ENCODE measurements around the gene FAM227A. TPM values are rescaled to one million over a fixed set of nuclear protein-coding genes. Genes with fewer than 3 reads are reported as not detected.

Gene FAM227A
- total and polyA plus RNA-seq, 2 donors from 2014 or later, result 0.80 to 3.4 TPM

DNA sequence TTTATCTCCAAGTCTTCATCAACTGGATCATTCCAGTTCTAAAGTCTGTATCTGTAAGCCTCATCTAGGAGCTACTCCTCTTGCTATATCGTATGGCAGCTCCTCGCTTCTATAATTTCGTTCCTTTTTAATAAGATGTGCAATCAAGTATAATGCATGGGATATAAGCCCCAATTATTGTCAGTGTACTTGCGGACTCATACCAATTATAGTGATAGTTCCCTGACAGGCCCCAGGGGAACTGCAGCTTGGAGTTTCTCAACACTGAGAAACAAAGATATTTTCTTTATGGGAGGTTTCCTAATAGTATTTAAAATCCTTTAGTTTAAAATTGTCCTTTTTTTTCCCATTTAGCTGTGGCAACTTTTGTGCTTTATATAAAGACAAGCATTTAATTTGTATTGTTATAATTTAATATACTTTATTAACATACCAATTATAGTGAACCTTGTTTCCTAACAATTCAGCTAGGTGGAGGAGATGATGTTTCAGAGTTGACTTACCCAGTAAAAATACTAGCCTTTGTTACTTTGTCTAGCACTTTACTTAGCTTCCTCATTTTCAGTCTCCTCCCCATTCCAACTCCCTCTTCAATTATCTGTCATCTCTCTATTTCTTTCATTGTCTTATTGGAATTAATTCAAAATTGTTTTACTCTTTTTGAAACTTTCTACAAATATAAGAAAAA, 124.8 kb downstream of the FAM227A start:
- Histone ChIP-seq H3K4me3 (ENCODE audit: low read length in 3 of 3) (no peak overlapping the region), H3K4me1 (ENCODE audit: control insufficient read depth in 2 of 3, insufficient read depth in 2 of 3, low read depth in 1 of 3, low read length in 3 of 3) (no peaks in the 10 kb centered on the region), H3K27me3 (ENCODE audit: control insufficient read depth, insufficient read depth, low read length) (no peaks in the 10 kb centered on the region), H3K27ac (ENCODE audit: low read depth in 2 of 2, low read length in 2 of 2) (no peak overlapping the region), H3K36me3 (ENCODE audit: control insufficient read depth in 2 of 3, insufficient read depth in 3 of 3, low read length in 3 of 3) (no peaks in the 10 kb centered on the region), H3K9me3 (ENCODE audit: control insufficient read depth in 2 of 3, insufficient read depth in 1 of 3, low read length in 3 of 3) (no peaks in the 10 kb centered on the region), H3K9ac (ENCODE audit: low read length in 3 of 3) (no peak overlapping the region)
- intact Hi-C loops (cut with DNase I), result no loop called here
- FAIRE-seq (no peak), DNase-seq (no peak)
- TF ChIP-seq, protein P1, sequence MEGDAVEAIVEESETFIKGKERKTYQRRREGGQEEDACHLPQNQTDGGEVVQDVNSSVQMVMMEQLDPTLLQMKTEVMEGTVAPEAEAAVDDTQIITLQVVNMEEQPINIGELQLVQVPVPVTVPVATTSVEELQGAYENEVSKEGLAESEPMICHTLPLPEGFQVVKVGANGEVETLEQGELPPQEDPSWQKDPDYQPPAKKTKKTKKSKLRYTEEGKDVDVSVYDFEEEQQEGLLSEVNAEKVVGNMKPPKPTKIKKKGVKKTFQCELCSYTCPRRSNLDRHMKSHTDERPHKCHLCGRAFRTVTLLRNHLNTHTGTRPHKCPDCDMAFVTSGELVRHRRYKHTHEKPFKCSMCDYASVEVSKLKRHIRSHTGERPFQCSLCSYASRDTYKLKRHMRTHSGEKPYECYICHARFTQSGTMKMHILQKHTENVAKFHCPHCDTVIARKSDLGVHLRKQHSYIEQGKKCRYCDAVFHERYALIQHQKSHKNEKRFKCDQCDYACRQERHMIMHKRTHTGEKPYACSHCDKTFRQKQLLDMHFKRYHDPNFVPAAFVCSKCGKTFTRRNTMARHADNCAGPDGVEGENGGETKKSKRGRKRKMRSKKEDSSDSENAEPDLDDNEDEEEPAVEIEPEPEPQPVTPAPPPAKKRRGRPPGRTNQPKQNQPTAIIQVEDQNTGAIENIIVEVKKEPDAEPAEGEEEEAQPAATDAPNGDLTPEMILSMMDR (IDR thresholded peaks at IDR 0.05; ENCODE audit: borderline replicate concordance, extremely low read depth, insufficient read depth), result no peak

Other genes starting within 250 kb of the FAM227A start
- 0.13 TPM for gene KCNJ4, start 201.2 kb downstream of the FAM227A start, total RNA-seq
- gene KCNJ4, start 201.2 kb downstream of the FAM227A start, polyA plus RNA-seq (ENCODE audit: insufficient read depth, low read depth, low replicate concordance), result not detected
- gene KDELR3, start 188.3 kb downstream of the FAM227A start, total RNA-seq, result 16.7 TPM
- gene KDELR3, start 188.3 kb downstream of the FAM227A start, polyA plus RNA-seq (ENCODE audit: insufficient read depth, low read depth, low replicate concordance), result 11.4 TPM
- 509 TPM for gene DDX17, start 150.1 kb downstream of the FAM227A start, total RNA-seq
- 133 TPM for gene DDX17, start 150.1 kb downstream of the FAM227A start, polyA plus RNA-seq (ENCODE audit: insufficient read depth, low read depth, low replicate concordance)
- 0.66 TPM for gene DMC1, start 86.2 kb downstream of the FAM227A start, total RNA-seq
- not detected for gene DMC1, start 86.2 kb downstream of the FAM227A start, polyA plus RNA-seq (ENCODE audit: insufficient read depth, low read depth, low replicate concordance)
- gene CBY1, start 246 bp upstream of the FAM227A start, total RNA-seq, result 36.0 TPM
- 67.2 TPM for gene CBY1, start 246 bp upstream of the FAM227A start, polyA plus RNA-seq (ENCODE audit: insufficient read depth, low read depth, low replicate concordance)
- gene TOMM22, start 25.6 kb upstream of the FAM227A start, total RNA-seq, result 55.0 TPM
- 103 TPM for gene TOMM22, start 25.6 kb upstream of the FAM227A start, polyA plus RNA-seq (ENCODE audit: insufficient read depth, low read depth, low replicate concordance)
- gene JOSD1, start 44.6 kb upstream of the FAM227A start, total RNA-seq, result 42.8 TPM
- 12.8 TPM for gene JOSD1, start 44.6 kb upstream of the FAM227A start, polyA plus RNA-seq (ENCODE audit: insufficient read depth, low read depth, low replicate concordance)
- 52.0 TPM for gene GTPBP1, start 49.6 kb upstream of the FAM227A start, total RNA-seq
- 11.7 TPM for gene GTPBP1, start 49.6 kb upstream of the FAM227A start, polyA plus RNA-seq (ENCODE audit: insufficient read depth, low read depth, low replicate concordance)
- 199 TPM for gene SUN2, start 99.6 kb upstream of the FAM227A start, total RNA-seq
- 41.7 TPM for gene SUN2, start 99.6 kb upstream of the FAM227A start, polyA plus RNA-seq (ENCODE audit: insufficient read depth, low read depth, low replicate concordance)
- gene DNAL4, start 137.8 kb upstream of the FAM227A start, total RNA-seq, result 26.5 TPM
- gene DNAL4, start 137.8 kb upstream of the FAM227A start, polyA plus RNA-seq (ENCODE audit: insufficient read depth, low read depth, low replicate concordance), result 39.7 TPM
- gene NPTXR, start 187.6 kb upstream of the FAM227A start, total RNA-seq, result 12.5 TPM
- gene NPTXR, start 187.6 kb upstream of the FAM227A start, polyA plus RNA-seq (ENCODE audit: insufficient read depth, low read depth, low replicate concordance), result 1.1 TPM
- gene CBX6, start 215.8 kb upstream of the FAM227A start, total RNA-seq, result 113 TPM
- gene CBX6, start 215.8 kb upstream of the FAM227A start, polyA plus RNA-seq (ENCODE audit: insufficient read depth, low read depth, low replicate concordance), result 24.9 TPM

Measured in kidney (tissue), 14 donors.